Measurements from ENCODE around the gene PCBD1.

DNA sequence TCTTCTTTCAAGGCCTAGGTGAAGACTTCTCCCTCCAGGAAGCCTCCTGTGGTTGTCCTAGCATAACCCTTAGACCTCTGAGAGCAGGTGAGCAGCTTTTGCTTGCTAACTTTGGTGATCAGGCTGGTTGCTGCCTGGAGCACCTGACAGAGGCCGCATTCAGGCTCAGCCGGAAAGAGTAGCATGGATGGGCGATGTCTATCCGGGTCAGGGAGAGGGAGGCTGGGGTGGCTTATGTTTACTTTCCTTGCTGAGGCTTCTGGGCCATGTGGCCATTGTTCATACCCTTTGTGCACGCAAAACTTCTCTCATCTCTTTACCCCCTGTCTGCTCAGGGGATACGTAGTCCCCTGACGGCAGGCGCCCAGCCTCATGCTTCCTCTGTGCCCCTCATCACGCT lies 27.4 kb upstream of the PCBD1 start:
- TF ChIP-seq, protein P1, sequence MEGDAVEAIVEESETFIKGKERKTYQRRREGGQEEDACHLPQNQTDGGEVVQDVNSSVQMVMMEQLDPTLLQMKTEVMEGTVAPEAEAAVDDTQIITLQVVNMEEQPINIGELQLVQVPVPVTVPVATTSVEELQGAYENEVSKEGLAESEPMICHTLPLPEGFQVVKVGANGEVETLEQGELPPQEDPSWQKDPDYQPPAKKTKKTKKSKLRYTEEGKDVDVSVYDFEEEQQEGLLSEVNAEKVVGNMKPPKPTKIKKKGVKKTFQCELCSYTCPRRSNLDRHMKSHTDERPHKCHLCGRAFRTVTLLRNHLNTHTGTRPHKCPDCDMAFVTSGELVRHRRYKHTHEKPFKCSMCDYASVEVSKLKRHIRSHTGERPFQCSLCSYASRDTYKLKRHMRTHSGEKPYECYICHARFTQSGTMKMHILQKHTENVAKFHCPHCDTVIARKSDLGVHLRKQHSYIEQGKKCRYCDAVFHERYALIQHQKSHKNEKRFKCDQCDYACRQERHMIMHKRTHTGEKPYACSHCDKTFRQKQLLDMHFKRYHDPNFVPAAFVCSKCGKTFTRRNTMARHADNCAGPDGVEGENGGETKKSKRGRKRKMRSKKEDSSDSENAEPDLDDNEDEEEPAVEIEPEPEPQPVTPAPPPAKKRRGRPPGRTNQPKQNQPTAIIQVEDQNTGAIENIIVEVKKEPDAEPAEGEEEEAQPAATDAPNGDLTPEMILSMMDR (IDR thresholded peaks at IDR 0.05): no peak
- no peak for TF ChIP-seq POLR2A (IDR thresholded peaks at IDR 0.05)

All from testis (tissue), 2 donors.